Heart left ventricle (tissue), 13 donors: Measurements from ENCODE around the gene CREBRF.

Experiments used
- POLR2A ChIP-seq, 2 donors: fragments of 450-650 bp; IDR thresholded peaks; one replicate each; pipeline ENCODE4 v1.6.1; 2017; ENCODE audit warnings: antibody characterized with exemption in 2 of 2, mild to moderate bottlenecking in 2 of 2, moderate library complexity in 2 of 2
- TF ChIP-seq, protein P1 (sequence below), 12 donors: fragments of 200-600 bp; sonication (generic) in 4 of 12; IDR thresholded peaks; one replicate each; pipeline versions ENCODE4 v1.5.0 to v1.8.0; 2018 to 2022; ENCODE audit warnings: antibody characterized with exemption in 12 of 12, mild to moderate bottlenecking in 5 of 12
- donor health status: ischemic (EF 13 %, LVEDD 7.1; RV severe dilation, severe dysfunction).
- donor health status: DM: no; HTN: yes; CAD: no.
- donor health status: DM: no; HTN: no; CAD: no.
- donor health status: ischemic (EF 25% LVEDD 6.9; RV normal size, moderate dysfunction).
- donor health status: ischemic (EF 25% LVEDD 5.7; RV mildly dilated, moderate dysfunction).
- donor health status: ischemic (EF 35%, LVEDD 5.7; RV mildly dilated, moderate dysfunction).
- donor health status: nonischemic (EF 11% LVEDD 7.7; RV severe dilation, severe dysfunction).
- donor health status: DM: yes; HTN: yes; CAD: no.
- donor health status: PGD.
- donor health status: ischemic (EF 29% LVEDD 5.4; RV normal size, mild dysfunction).
- donor health status: nonischemic (EF 23%, LVEDD 6.1; RV moderate dilation, normal function).

DNA sequence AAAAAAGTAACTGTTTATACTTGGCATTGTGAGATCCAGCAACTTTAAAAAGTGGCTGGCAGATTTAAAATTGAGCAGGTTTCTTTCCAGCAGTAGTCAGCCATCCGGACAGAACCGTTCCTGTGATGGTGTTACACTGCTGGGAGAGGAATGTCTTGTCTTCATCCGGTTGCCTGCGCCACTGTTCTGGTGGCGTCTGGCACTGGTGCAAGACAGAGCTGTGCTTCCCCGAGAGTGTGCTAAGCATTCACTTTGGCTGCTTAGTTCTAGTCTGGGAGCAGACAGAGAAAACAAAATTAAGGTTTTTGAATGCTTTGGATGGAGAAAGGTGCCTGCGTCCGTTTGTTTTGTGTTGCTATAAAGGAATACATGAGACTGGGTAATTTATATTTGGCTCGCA lies 35.5 kb upstream of the CREBRF start:
- no peak for TF ChIP-seq POLR2A (IDR thresholded peaks at IDR 0.05)
- TF ChIP-seq, protein P1, sequence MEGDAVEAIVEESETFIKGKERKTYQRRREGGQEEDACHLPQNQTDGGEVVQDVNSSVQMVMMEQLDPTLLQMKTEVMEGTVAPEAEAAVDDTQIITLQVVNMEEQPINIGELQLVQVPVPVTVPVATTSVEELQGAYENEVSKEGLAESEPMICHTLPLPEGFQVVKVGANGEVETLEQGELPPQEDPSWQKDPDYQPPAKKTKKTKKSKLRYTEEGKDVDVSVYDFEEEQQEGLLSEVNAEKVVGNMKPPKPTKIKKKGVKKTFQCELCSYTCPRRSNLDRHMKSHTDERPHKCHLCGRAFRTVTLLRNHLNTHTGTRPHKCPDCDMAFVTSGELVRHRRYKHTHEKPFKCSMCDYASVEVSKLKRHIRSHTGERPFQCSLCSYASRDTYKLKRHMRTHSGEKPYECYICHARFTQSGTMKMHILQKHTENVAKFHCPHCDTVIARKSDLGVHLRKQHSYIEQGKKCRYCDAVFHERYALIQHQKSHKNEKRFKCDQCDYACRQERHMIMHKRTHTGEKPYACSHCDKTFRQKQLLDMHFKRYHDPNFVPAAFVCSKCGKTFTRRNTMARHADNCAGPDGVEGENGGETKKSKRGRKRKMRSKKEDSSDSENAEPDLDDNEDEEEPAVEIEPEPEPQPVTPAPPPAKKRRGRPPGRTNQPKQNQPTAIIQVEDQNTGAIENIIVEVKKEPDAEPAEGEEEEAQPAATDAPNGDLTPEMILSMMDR (IDR thresholded peaks at IDR 0.05) = no peak
